Hepatocyte (in vitro differentiated cells): ENCODE data around the gene LPP. TPM values are rescaled to one million over a fixed set of nuclear protein-coding genes. Genes with fewer than 3 reads are reported as not detected.

Experiments
- DNase-seq: peaks from one replicate; pipeline ENCODE4 v3.0.0-alpha.2; 2016; ENCODE audit warnings: low spot score
- H2AFZ ChIP-seq: fragments of 200-600 bp; sonication (generic); 2 replicates; pipeline ENCODE4 v1.6.0; 2016; ENCODE audit warnings: antibody characterized with exemption, mild to moderate bottlenecking
- H3K27ac ChIP-seq: fragments of 200-600 bp; sonication (generic); 2 replicates; pipeline ENCODE4 v1.5.1; 2016; ENCODE audit warnings: mild to moderate bottlenecking
- H3K27me3 ChIP-seq: fragments of 200-600 bp; sonication (generic); 2 replicates; pipeline ENCODE4 v1.6.1; 2016
- H3K36me3 ChIP-seq: fragments of 200-600 bp; sonication (generic); replicated peaks from 2 replicates; pipeline ENCODE4 v1.5.1; 2016; ENCODE audit warnings: low read depth; ENCODE audit not compliant: insufficient read depth
- H3K4me1 ChIP-seq: fragments of 200-600 bp; sonication (generic); 2 replicates; pipeline ENCODE4 v1.5.1; 2016; ENCODE audit warnings: mild to moderate bottlenecking, moderate library complexity; ENCODE audit not compliant: insufficient read depth
- H3K4me2 ChIP-seq: fragments of 200-600 bp; sonication (generic); 2 replicates; pipeline ENCODE4 v1.6.0; 2016
- H3K4me3 ChIP-seq: fragments of 200-600 bp; sonication (generic); 2 replicates; pipeline ENCODE4 v1.5.1; 2016; ENCODE audit warnings: mild to moderate bottlenecking
- H3K79me2 ChIP-seq: fragments of 200-600 bp; sonication (generic); 2 replicates; pipeline ENCODE4 v1.6.0; 2017; ENCODE audit warnings: mild to moderate bottlenecking
- H3K9me2 ChIP-seq: fragments of 200-600 bp; sonication (generic); replicated peaks from 2 replicates; pipeline ENCODE4 v1.6.0; 2017; ENCODE audit warnings: mild to moderate bottlenecking; ENCODE audit not compliant: insufficient read depth
- H3K9me3 ChIP-seq: fragments of 200-600 bp; sonication (generic); 2 replicates; pipeline ENCODE4 v1.5.1; 2016; ENCODE audit warnings: low read depth, mild to moderate bottlenecking
- H4K20me1 ChIP-seq: fragments of 200-600 bp; sonication (generic); 2 replicates; pipeline ENCODE4 v1.6.0; 2016; ENCODE audit warnings: mild to moderate bottlenecking; ENCODE audit not compliant: insufficient read depth, poor library complexity, severe bottlenecking
- CTCF ChIP-seq: fragments of 200-600 bp; sonication (generic); IDR thresholded peaks from 2 replicates; pipeline ENCODE4 v1.5.1; 2016; ENCODE audit warnings: antibody characterized with exemption, mild to moderate bottlenecking; ENCODE audit not compliant: poor library complexity
- EZH2 ChIP-seq: fragments of 200-600 bp; sonication (generic); IDR thresholded peaks from 2 replicates; pipeline ENCODE4 v1.6.1; 2016; ENCODE audit warnings: antibody characterized with exemption, mild to moderate bottlenecking, borderline replicate concordance
- EZH2phosphoT487 ChIP-seq: fragments of 200-600 bp; sonication (generic); IDR thresholded peaks from one replicate; pipeline ENCODE4 v1.6.1; 2018; ENCODE audit warnings: antibody characterized with exemption, mild to moderate bottlenecking, low read depth, moderate library complexity; ENCODE audit not compliant: unreplicated experiment, severe bottlenecking
- WGBS: methylation state at CpG from one replicate; pipeline ENCODE4 v1.1.6; 2016; ENCODE audit warnings: low lambda C conversion rate; ENCODE audit errors: missing lambda C conversion rate; 5-methylcytosine and 5-hydroxymethylcytosine counted together
- polyA plus RNA-seq: library from polyadenylated mRNA; unstranded; fragments of >200 nt; fragmentation: Nextera tagmentation; extraction: Ambion mirVana; gene quantifications from 2 replicates; pipeline ENCODE4 v1.2.1, GENCODE V29; 2016
- total RNA-seq: library from RNA; depleted of rRNA; stranded (reverse); fragments of >200 nt; gene quantifications from 2 replicates; pipeline ENCODE4 v1.2.3, GENCODE V29; 2014

Gene LPP
- total and polyA plus RNA-seq, 2 experiments from 2014 or later: 53.2 to 73.8 TPM

GRCh38 chr3:188662214-188662613 lies 508.3 kb downstream of the LPP start:
- Histone ChIP-seq H3K79me2 (peaks cover 21% of the 10 kb centered on the region), H4K20me1 (no peaks in the 10 kb centered on the region)

GRCh38 chr3:188662795-188663194 lies 508.8 kb downstream of the LPP start:
- peaks cover 16% of the 10 kb centered on the region for H3K79me2 ChIP-seq

More at GRCh38 chr3:188662214-188662613, 508.3 kb downstream of the LPP start:
- no peak overlapping the region for H3K27ac ChIP-seq
- H3K4me3 ChIP-seq: no peak overlapping the region
- H3K27me3 ChIP-seq: no peaks in the 10 kb centered on the region
- no peak for DNase-seq
- no peak overlapping the region for H3K4me2 ChIP-seq
- no peaks in the 10 kb centered on the region for H3K9me2 ChIP-seq
- WGBS: 74% methylated on average over 1 of the region's 1 CpG
- H3K9me3 ChIP-seq: no peaks in the 10 kb centered on the region
- H3K4me1 ChIP-seq: no peaks in the 10 kb centered on the region
- no peaks in the 10 kb centered on the region for H3K36me3 ChIP-seq
- H2AFZ ChIP-seq: no peak overlapping the region
- TF ChIP-seq EZH2phosphoT487 (no peak), CTCF (no peak), EZH2 (no peak)

GRCh38 chr3:188663839-188664238 lies 509.9 kb downstream of the LPP start:
- no peaks in the 10 kb centered on the region for H3K9me2 ChIP-seq
- H3K27me3 ChIP-seq: no peaks in the 10 kb centered on the region
- no peaks in the 10 kb centered on the region for H3K36me3 ChIP-seq
- DNase-seq: no peak
- H3K79me2 ChIP-seq: peaks cover 15% of the 10 kb centered on the region
- H3K4me2 ChIP-seq: no peak overlapping the region
- H3K4me1 ChIP-seq: no peaks in the 10 kb centered on the region
- no peak overlapping the region for H2AFZ ChIP-seq
- H3K4me3 ChIP-seq: no peak overlapping the region
- H3K27ac ChIP-seq: no peak overlapping the region
- TF ChIP-seq EZH2phosphoT487 (no peak), CTCF (no peak), EZH2 (no peak)
- no peaks in the 10 kb centered on the region for H3K9me3 ChIP-seq
- no peaks in the 10 kb centered on the region for H4K20me1 ChIP-seq
- 98% methylated on average over 5 of the region's 5 CpGs for WGBS

More at GRCh38 chr3:188662795-188663194, 508.8 kb downstream of the LPP start:
- H3K4me2 ChIP-seq: no peak overlapping the region
- H3K27me3 ChIP-seq: no peaks in the 10 kb centered on the region
- no peaks in the 10 kb centered on the region for H4K20me1 ChIP-seq
- no peak overlapping the region for H3K4me3 ChIP-seq
- no peak for DNase-seq
- no peaks in the 10 kb centered on the region for H3K36me3 ChIP-seq
- no peak for TF ChIP-seq EZH2
- no peak for TF ChIP-seq CTCF
- TF ChIP-seq EZH2phosphoT487: no peak
- H3K9me2 ChIP-seq: no peaks in the 10 kb centered on the region
- H3K4me1 ChIP-seq: no peaks in the 10 kb centered on the region
- H3K27ac ChIP-seq: no peak overlapping the region
- 79% methylated on average over 2 of the region's 2 CpGs for WGBS
- H3K9me3 ChIP-seq: no peaks in the 10 kb centered on the region
- no peak overlapping the region for H2AFZ ChIP-seq

DNA sequence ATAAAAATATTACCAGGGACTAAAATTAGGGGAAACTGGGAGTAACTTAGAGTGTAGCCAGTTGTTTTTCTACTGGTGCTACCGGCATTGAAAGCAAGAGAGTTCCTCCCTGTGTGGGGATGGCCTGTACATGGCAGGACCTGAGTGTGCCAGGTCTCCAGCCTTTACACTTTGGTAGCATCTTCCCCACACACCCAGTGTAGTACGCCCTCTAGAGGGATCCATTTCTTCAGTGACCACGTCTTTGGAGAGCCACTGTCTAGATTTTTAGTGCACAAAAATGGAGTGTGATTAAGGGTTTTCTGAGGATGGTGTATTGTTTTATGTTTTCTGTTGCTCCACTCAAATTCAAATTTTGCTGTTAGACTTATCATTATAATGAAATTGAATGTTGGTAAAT lies 510.8 kb downstream of the LPP start:
- Histone ChIP-seq H3K4me3 (no peak overlapping the region), H2AFZ (no peak overlapping the region), H3K27me3 (no peaks in the 10 kb centered on the region), H3K4me2 (no peak overlapping the region), H3K36me3 (no peaks in the 10 kb centered on the region), H3K79me2 (peaks cover 15% of the 10 kb centered on the region), H3K9me3 (no peaks in the 10 kb centered on the region), H3K4me1 (no peaks in the 10 kb centered on the region), H3K27ac (no peak overlapping the region), H4K20me1 (no peaks in the 10 kb centered on the region), H3K9me2 (no peaks in the 10 kb centered on the region)
- DNase-seq: no peak
- TF ChIP-seq EZH2 (no peak), CTCF (no peak), EZH2phosphoT487 (no peak)
- WGBS: 74% methylated on average over 3 of the region's 3 CpGs
